ENCODE measurements around the gene GPC5.

The GPC5 gene

GRCh38 chr13:92074658-92075057 is 676.2 kb downstream of the GPC5 start:
- DNase-seq: no peak

- DNase-seq: no peak
Observed at GRCh38 chr13:92097337-92097903, 699.0 kb downstream of the GPC5 start.

- no peak for DNase-seq
Observed at GRCh38 chr13:92101801-92102200, 703.4 kb downstream of the GPC5 start.

GRCh38 chr13:92103689-92104153 is 705.3 kb downstream of the GPC5 start:
- peak; percentile 6 for DNase-seq

- DNase-seq: no peak
Observed at GRCh38 chr13:92122186-92122853, 723.9 kb downstream of the GPC5 start.

GRCh38 chr13:92126399-92126798 is 728.0 kb downstream of the GPC5 start:
- no peak for DNase-seq

- no peak for DNase-seq
Observed at GRCh38 chr13:92135509-92135908, 737.1 kb downstream of the GPC5 start.

- no peak for DNase-seq
Observed at GRCh38 chr13:92136449-92137155, 738.2 kb downstream of the GPC5 start.

- DNase-seq: no peak
Observed at GRCh38 chr13:92137520-92137919, 739.1 kb downstream of the GPC5 start.

GRCh38 chr13:92143766-92144165 is 745.3 kb downstream of the GPC5 start:
- DNase-seq: no peak

- no peak for DNase-seq
Observed at GRCh38 chr13:92150606-92151005, 752.2 kb downstream of the GPC5 start.

- DNase-seq: no peak
Observed at GRCh38 chr13:92158346-92158745, 759.9 kb downstream of the GPC5 start.

- no peak for DNase-seq
Observed at GRCh38 chr13:92164822-92165221, 766.4 kb downstream of the GPC5 start.

GRCh38 chr13:92172191-92172590 is 773.8 kb downstream of the GPC5 start:
- DNase-seq: no peak

- DNase-seq: no peak
Observed at GRCh38 chr13:92173254-92173653, 774.8 kb downstream of the GPC5 start.

- DNase-seq: peak; percentile 37
Observed at GRCh38 chr13:92175330-92175729, 776.9 kb downstream of the GPC5 start.

GRCh38 chr13:92177966-92178365 is 779.5 kb downstream of the GPC5 start:
- no peak for DNase-seq

GRCh38 chr13:92179223-92179622 is 780.8 kb downstream of the GPC5 start:
- DNase-seq: no peak

GRCh38 chr13:92187378-92187989 is 789.1 kb downstream of the GPC5 start:
- peak; percentile 11 for DNase-seq

- no peak for DNase-seq
Observed at GRCh38 chr13:92188574-92188973, 790.2 kb downstream of the GPC5 start.

GRCh38 chr13:92196591-92197256 is 798.3 kb downstream of the GPC5 start:
- no peak for DNase-seq

GRCh38 chr13:92197669-92198068 is 799.2 kb downstream of the GPC5 start:
- no peak for DNase-seq

GRCh38 chr13:92218615-92219014 is 820.2 kb downstream of the GPC5 start:
- DNase-seq: no peak
